Left renal cortex interstitium (tissue), 4 donors: ENCODE data around the gene GP9. TPM values are rescaled to one million over a fixed set of nuclear protein-coding genes. Genes with fewer than 3 reads are reported as not detected.
"Not testable (repeated sequence)": the region's sequence is repeated elsewhere in the genome, so short reads cannot be mapped to it uniquely, and the experiment has no call there.

Experiments
- DNase-seq, 4 donors: peaks; one replicate each; pipeline ENCODE4 v3.0.0-alpha.2; 2013; ENCODE audit warnings: low read depth in 4 of 4, low spot score in 2 of 4, missing footprints in 1 of 4
- polyA plus RNA-seq, 4 donors: library from polyadenylated mRNA; unstranded; fragments of 120-200 nt; gene quantifications; one replicate each; pipeline ENCODE4 v1.2.1, GENCODE V29; 2013; ENCODE audit not compliant: insufficient read length in 4 of 4

GP9 gene
- polyA plus RNA-seq, 4 donors = 0.81 to 1.8 (median 1.2) TPM

DNA sequence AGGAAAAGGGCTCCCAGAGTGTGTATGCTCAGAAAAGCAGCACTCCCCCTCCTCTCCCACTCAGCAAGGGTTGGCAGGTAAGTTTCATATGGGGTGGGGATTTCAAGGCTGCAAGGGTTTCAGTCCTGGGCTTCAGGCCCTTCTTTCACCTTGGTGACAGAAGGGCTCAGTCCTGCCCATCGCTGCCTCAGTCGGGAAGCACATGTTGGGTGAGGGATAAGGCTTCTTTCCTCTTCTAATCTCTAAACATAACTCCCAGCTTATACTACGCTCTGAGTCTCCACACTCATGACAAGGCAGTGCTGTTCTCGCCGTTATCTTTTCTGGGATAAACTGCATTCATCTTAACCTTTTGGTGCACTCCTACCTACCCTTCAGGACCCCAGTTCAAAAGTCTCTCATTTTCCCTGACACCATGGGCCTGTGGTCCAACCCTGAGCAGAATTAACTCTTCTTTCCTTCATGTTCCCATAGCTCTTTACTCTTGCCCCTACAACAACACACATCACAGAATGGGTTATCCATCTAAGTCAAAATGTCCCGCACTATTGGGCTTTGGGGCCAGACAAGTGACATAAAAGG, 44.0 kb downstream of the GP9 start:
- no peak for DNase-seq

DNA sequence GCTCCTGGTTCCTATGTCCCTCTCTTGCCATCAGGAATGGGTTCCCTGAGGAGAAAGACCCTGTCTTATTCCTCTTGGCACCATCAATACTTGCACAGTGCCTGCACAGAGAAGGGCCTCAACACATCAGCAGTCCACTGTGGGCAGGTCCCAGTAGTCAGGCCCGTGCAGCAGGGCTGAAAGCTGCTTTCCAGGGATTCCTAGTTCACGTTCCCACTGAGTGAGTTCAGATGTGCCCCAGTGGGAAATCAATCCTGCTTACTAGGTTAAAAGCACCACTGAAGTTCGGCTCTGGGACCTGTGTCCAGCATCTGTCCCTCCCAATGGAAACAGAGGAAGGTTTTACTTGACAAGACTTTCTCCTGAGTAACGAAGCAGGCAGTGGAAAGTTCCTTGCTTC, 45.3 kb downstream of the GP9 start:
- no peak for DNase-seq

DNA sequence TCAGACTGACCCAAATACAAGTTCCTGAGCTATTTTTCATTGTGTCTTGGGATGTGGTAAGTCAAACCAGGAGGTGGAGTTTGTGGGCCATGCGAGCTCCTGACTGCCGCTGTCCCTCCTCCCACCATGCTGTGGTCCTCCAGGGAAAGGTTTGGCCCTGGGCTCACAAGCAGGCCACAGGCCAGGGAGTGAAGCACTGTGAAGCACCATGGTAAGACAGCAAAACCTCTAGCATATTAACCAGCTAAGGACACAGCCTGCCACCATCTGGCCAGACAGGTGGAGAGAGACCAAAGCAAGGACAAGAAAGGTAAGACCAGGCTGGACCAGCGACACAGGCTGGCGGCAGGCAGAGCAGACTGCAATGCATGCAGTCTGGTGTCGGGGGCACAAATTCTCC, 45.7 kb downstream of the GP9 start:
- DNase-seq = no peak

DNA sequence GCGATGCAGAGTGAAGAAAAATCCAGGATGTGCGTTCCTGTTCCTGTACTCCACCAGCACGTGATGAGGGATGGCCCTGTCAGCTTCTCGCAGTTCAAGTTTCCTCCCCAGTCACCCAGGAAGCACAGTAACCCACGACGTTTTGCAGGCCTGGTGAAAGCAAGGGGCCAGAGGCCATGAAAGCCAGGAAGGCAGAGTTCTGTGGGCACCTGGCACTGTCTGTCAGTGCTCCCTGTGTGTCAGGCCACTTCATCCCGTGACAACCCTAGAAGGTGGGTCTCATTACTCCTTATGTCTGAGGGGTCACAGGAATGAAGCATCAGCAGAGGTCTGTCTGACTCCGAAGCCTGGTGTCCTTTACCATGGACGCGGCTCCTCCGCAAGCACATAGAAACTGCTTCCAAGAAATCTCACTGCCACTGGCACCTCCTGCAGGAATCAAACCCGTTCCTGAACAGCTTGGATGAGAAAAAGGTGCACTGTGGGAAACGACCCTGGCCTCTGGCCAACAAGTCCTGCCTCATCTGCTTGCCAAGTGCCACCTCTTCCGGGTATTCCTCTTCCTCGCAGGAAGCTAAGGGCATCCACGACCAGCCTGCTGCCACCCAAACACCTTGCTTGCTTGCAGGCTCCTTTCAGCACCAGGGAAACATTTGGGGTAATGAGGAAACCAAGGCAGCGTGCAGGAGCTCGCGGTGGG, 46.4 kb downstream of the GP9 start:
- no peak for DNase-seq

DNA sequence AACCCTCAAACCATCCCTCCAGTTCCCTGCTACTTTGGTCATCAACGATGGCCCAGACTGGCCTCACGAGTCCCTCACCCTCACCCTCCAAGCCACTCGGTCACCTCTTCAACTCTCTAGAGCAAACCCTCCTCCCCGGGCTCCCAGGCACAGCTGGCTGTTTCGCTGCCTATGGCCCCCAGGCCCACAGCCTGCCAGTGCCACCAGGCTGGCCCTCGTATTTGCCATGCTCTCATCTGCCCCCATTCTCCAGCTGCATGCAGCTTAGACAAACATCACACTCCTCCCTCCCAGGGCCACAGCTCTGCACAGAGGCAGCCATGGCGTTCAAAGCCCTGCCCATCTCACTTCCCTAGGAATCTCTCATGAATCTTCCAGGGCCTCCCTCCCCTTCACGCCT, 47.2 kb downstream of the GP9 start:
- no peak for DNase-seq

DNA sequence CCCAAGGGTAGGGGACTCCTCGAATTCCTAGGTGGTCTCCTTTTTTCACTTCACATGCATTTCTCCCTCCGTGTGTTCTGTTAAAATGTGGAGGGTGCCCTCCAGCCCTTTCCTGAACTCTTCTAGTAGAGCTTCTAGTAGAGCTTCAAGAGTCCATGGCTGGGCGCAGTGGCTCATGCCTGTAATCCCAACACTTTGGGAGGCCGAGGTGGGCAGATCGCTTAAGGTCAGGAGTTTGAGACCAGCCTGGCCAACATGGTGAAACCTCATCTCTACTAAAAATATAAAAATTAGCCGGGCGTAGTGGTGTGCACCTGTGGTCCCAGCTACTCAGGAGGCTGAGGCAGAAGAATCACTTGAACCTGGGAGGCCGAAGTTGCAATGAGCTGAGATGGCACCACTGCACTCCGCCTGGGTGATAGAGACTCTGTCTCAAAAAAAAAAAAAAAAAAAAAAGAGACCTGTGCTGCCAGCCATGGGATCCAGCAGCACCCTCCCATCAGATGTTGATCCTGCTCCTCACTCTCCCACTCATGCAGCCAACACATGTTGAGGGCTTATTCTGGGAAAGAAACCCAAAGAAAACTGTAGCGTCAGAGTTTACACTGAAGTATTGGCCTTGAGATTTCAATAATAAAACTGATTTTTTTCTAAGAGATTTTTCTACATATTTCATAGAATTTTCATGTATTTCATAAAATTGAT, 50.6 kb downstream of the GP9 start:
- DNase-seq = not testable (repeated sequence)

Other genes starting within 250 kb of the GP9 start
- gene ACAD9, start 181.2 kb upstream of the GP9 start, polyA plus RNA-seq = 10 to 100 TPM; 29.9 to 51.0 (median 41.1) TPM
- 1 to 10 TPM; 1.1 to 2.0 (median 1.6) TPM for gene CFAP92, start 66.7 kb upstream of the GP9 start, polyA plus RNA-seq
- gene EFCC1, start 59.5 kb upstream of the GP9 start, polyA plus RNA-seq = 1 to 10 TPM; 2.2 to 3.1 (median 3.0) TPM
- 1 to 10 TPM; 5.1 to 8.5 (median 7.1) TPM for gene RAB43, start 61.0 kb downstream of the GP9 start, polyA plus RNA-seq
- gene ISY1, start 100.3 kb downstream of the GP9 start, polyA plus RNA-seq = 10 to 100 TPM; 43.1 to 55.8 (median 48.9) TPM
- 100 to 1,000 TPM; 338 to 467 (median 398) TPM for gene CNBP, start 123.1 kb downstream of the GP9 start, polyA plus RNA-seq
- gene COPG1, start 188.8 kb downstream of the GP9 start, polyA plus RNA-seq = 100 to 1,000 TPM; 146 to 166 (median 154) TPM
- gene HMCES, start 218.1 kb downstream of the GP9 start, polyA plus RNA-seq = 10 to 100 TPM; 47.3 to 56.5 (median 53.3) TPM